HEK293T (cell line): ENCODE data around the gene MBD4.

Experiments used
- CTCF ChIA-PET: fragments of 350-600 bp; formaldehyde crosslinking; extraction: SDS; loops from one replicate; lab custom pipeline; 2021; ENCODE audit warnings: antibody characterized with exemption, inconsistent platforms; lab: Yijun Ruan, JAX
- POLR2A ChIA-PET: fragments of 350-600 bp; formaldehyde crosslinking; extraction: SDS; loops from one replicate; lab custom pipeline; 2020; ENCODE audit warnings: antibody characterized with exemption, inconsistent platforms; lab: Yijun Ruan, JAX
- DNase-seq: peaks from one replicate; pipeline ENCODE4 v3.0.0; 2012; ENCODE audit warnings: mixed read lengths; ENCODE audit errors: extremely low spot score
- ARNT ChIP-seq: fragments of 450-650 bp; IDR thresholded peaks from 2 replicates; pipeline ENCODE4 v1.6.1; 2017; ENCODE audit warnings: mild to moderate bottlenecking
- BHLHE40 ChIP-seq: fragments of 450-650 bp; IDR thresholded peaks from 2 replicates; pipeline ENCODE4 v1.6.1; 2016; ENCODE audit warnings: mild to moderate bottlenecking, moderate library complexity, borderline replicate concordance
- CTBP1 ChIP-seq: fragments of 450-650 bp; IDR thresholded peaks from 2 replicates; pipeline ENCODE4 v1.6.1; 2016; ENCODE audit warnings: borderline replicate concordance
- ELF4 ChIP-seq: fragments of 450-650 bp; IDR thresholded peaks from 2 replicates; pipeline ENCODE4 v1.6.1; 2017; ENCODE audit warnings: antibody characterized with exemption
- FOXA1 ChIP-seq: fragments of 450-650 bp; IDR thresholded peaks from 2 replicates; pipeline ENCODE4 v1.6.1; 2016; ENCODE audit warnings: mild to moderate bottlenecking
- FOXK2 ChIP-seq: fragments of 450-650 bp; IDR thresholded peaks from 2 replicates; pipeline ENCODE4 v1.6.1; 2016; ENCODE audit warnings: mild to moderate bottlenecking
- FOXM1 ChIP-seq: fragments of 450-650 bp; IDR thresholded peaks from 2 replicates; pipeline ENCODE4 v1.6.1; 2017; ENCODE audit warnings: mild to moderate bottlenecking, borderline replicate concordance
- HDGF ChIP-seq: fragments of 450-650 bp; IDR thresholded peaks from 2 replicates; pipeline ENCODE4 v1.6.1; 2017; ENCODE audit warnings: antibody characterized with exemption, borderline replicate concordance
- L3MBTL2 ChIP-seq: fragments of 450-650 bp; conservative IDR thresholded peaks from 2 replicates; pipeline ENCODE4 v1.6.1; 2016; ENCODE audit warnings: mild to moderate bottlenecking
- LEF1 ChIP-seq: fragments of 450-650 bp; IDR thresholded peaks from 2 replicates; pipeline ENCODE4 v1.6.1; 2017; ENCODE audit warnings: mild to moderate bottlenecking, borderline replicate concordance
- NFRKB ChIP-seq: fragments of 450-650 bp; IDR thresholded peaks from 2 replicates; pipeline ENCODE4 v1.6.1; 2016; ENCODE audit warnings: mild to moderate bottlenecking, moderate library complexity
- SP1 ChIP-seq: fragments of 450-650 bp; IDR thresholded peaks from 2 replicates; pipeline ENCODE4 v1.6.1; 2017
- SUZ12 ChIP-seq: fragments of 450-650 bp; IDR thresholded peaks from 2 replicates; pipeline ENCODE4 v1.6.1; 2016; ENCODE audit warnings: mild to moderate bottlenecking
- TARDBP ChIP-seq: fragments of 450-650 bp; IDR thresholded peaks from 2 replicates; pipeline ENCODE4 v1.6.1; 2016
- ZNF384 ChIP-seq: fragments of 450-650 bp; IDR thresholded peaks from 2 replicates; pipeline ENCODE4 v1.6.1; 2016
- TF ChIP-seq, protein P1 (sequence below): fragments of 450-650 bp; IDR thresholded peaks from 2 replicates; pipeline ENCODE4 v1.6.1; 2016

The MBD4 gene

DNA sequence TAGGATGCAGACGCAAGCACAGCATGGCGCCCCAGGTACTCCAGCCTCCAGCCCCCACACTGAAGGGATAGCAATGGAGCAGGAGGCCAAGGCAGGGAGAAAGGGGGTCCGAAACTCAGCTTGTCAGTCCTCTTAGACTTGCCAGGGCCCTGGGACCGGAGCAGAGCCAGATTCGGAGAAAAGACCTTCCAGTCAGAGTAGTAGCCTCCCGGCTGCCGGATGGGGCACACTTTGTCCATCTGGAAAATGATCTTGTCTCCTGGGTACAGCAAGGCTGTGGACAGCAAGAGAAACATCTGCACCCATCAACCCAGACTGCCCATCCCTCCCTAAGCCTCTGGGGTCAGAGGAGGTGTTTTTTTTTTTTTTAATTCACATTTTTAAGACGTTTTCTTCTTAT is 35.6 kb downstream of the MBD4 start:
- TF ChIP-seq CTBP1 (no peak), SUZ12 (no peak), NFRKB (no peak), FOXM1 (no peak), ELF4 (no peak), HDGF (no peak), L3MBTL2 (no peak), ZNF384 (no peak), ARNT (no peak)
- CTCF ChIA-PET, result no interaction called here
- POLR2A ChIA-PET, result interaction anchor here (1.1 kb wide), 1 partner anchor 35 kb away, joined by 3 read pairs; no protein-coding TSS in a partner anchor

GRCh38 chr3:129403450-129403849 is 36.3 kb downstream of the MBD4 start:
- TF ChIP-seq ARNT (no peak), ELF4 (no peak), LEF1 (no peak), HDGF (no peak), NFRKB (no peak), FOXA1 (no peak), FOXM1 (no peak), FOXK2 (no peak), SUZ12 (no peak), ZNF384 (no peak), SP1 (no peak), BHLHE40 (no peak), L3MBTL2 (no peak), CTBP1 (no peak), TARDBP (no peak)
- TF ChIP-seq, protein P1, sequence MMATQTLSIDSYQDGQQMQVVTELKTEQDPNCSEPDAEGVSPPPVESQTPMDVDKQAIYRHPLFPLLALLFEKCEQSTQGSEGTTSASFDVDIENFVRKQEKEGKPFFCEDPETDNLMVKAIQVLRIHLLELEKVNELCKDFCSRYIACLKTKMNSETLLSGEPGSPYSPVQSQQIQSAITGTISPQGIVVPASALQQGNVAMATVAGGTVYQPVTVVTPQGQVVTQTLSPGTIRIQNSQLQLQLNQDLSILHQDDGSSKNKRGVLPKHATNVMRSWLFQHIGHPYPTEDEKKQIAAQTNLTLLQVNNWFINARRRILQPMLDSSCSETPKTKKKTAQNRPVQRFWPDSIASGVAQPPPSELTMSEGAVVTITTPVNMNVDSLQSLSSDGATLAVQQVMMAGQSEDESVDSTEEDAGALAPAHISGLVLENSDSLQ, result no peak
- no peak for DNase-seq
- ChIA-PET CTCF (no interaction called here), POLR2A (interaction anchor here (1.0 to 1.1 kb wide), 2 partner anchors 10 to 35 kb away, joined by 3 read pairs; no protein-coding TSS in a partner anchor)

More for the DNA sequence above, 35.6 kb downstream of the MBD4 start:
- no peak for DNase-seq

- ChIA-PET POLR2A (interaction anchor here (1.0 kb wide), 1 partner anchor 11 kb away, joined by 3 read pairs; no protein-coding TSS in a partner anchor), CTCF (no interaction called here)
- TF ChIP-seq FOXA1 (no peak), SUZ12 (no peak), ELF4 (no peak), HDGF (no peak), LEF1 (no peak), ZNF384 (no peak), NFRKB (no peak), FOXM1 (no peak), SP1 (no peak), L3MBTL2 (no peak), BHLHE40 (no peak), CTBP1 (no peak), TARDBP (no peak), ARNT (no peak)
- TF ChIP-seq, protein P1, result no peak
- DNase-seq, result no peak
These were observed 37.1 kb downstream of the MBD4 start for GRCh38 chr3:129402616-129403015.

GRCh38 chr3:129402210-129402609 is 37.5 kb downstream of the MBD4 start:
- ChIA-PET POLR2A (no interaction called here), CTCF (no interaction called here)
- no peak for DNase-seq
- TF ChIP-seq HDGF (no peak), LEF1 (no peak), TARDBP (no peak), FOXM1 (no peak), L3MBTL2 (no peak), ZNF384 (no peak), NFRKB (no peak), ARNT (no peak), BHLHE40 (no peak), ELF4 (no peak), SP1 (no peak), SUZ12 (no peak), FOXK2 (no peak), CTBP1 (no peak), FOXA1 (no peak)
- TF ChIP-seq, protein P1, result no peak

DNA sequence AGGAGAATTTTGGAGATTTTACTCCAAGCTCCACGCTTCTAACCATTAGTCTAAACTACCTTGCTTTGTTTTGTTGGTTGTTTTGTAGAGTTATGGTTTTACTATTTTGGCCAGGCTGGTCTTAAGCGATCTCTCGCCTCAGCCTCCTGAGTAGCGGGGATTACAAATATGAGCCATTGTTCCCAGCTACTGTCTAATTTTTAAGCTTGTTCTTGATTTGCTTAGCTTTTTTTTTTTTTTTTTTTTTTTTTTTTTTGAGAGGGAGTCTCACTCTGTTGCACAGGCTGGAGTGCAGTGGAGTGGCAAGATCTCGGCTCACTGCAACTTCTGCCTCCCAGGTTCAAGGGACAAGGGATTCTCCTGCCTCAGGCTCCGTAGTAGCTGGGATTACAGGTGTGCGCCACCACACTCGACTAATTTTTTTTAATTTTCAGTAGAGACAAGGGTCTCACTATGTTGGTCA is 39.8 kb downstream of the MBD4 start:
- no peak for DNase-seq
- TF ChIP-seq L3MBTL2 (no peak), FOXM1 (no peak), ZNF384 (peak; percentile 93), FOXK2 (no peak), BHLHE40 (no peak)
- POLR2A ChIA-PET, result no interaction called here
- CTCF ChIA-PET, result interaction anchor here (1.2 kb wide), 2 partner anchors 10 to 40 kb away, joined by 3 to 5 read pairs; partner anchors contain the start of genes IFT122 and MBD4

- TF ChIP-seq FOXA1 (no peak), FOXM1 (0 out of 2 replicates have a peak, but pooled peaks have one; percentile 53), LEF1 (no peak), ARNT (0 out of 2 replicates have a peak, but pooled peaks have one; percentile 63), ELF4 (peak; percentile 98)
- POLR2A ChIA-PET, result interaction anchor here (0.7 kb wide), 1 partner anchor 40 kb away, joined by 3 read pairs; the partner anchor contains the start of genes IFT122 and MBD4
- CTCF ChIA-PET, result interaction anchor here (1.2 kb wide), 2 partner anchors 10 to 40 kb away, joined by 3 to 5 read pairs; partner anchors contain the start of genes IFT122 and MBD4
- peak; percentile 88 for DNase-seq
These were observed 40.4 kb downstream of the MBD4 start for GRCh38 chr3:129399145-129399894.
